ENCODE data around the gene RASIP1.
"Not testable (repeated sequence)": the region's sequence is repeated elsewhere in the genome, so short reads cannot be mapped to it uniquely, and the experiment has no call there.

The RASIP1 gene, protein sequence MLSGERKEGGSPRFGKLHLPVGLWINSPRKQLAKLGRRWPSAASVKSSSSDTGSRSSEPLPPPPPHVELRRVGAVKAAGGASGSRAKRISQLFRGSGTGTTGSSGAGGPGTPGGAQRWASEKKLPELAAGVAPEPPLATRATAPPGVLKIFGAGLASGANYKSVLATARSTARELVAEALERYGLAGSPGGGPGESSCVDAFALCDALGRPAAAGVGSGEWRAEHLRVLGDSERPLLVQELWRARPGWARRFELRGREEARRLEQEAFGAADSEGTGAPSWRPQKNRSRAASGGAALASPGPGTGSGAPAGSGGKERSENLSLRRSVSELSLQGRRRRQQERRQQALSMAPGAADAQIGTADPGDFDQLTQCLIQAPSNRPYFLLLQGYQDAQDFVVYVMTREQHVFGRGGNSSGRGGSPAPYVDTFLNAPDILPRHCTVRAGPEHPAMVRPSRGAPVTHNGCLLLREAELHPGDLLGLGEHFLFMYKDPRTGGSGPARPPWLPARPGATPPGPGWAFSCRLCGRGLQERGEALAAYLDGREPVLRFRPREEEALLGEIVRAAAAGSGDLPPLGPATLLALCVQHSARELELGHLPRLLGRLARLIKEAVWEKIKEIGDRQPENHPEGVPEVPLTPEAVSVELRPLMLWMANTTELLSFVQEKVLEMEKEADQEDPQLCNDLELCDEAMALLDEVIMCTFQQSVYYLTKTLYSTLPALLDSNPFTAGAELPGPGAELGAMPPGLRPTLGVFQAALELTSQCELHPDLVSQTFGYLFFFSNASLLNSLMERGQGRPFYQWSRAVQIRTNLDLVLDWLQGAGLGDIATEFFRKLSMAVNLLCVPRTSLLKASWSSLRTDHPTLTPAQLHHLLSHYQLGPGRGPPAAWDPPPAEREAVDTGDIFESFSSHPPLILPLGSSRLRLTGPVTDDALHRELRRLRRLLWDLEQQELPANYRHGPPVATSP

DNA sequence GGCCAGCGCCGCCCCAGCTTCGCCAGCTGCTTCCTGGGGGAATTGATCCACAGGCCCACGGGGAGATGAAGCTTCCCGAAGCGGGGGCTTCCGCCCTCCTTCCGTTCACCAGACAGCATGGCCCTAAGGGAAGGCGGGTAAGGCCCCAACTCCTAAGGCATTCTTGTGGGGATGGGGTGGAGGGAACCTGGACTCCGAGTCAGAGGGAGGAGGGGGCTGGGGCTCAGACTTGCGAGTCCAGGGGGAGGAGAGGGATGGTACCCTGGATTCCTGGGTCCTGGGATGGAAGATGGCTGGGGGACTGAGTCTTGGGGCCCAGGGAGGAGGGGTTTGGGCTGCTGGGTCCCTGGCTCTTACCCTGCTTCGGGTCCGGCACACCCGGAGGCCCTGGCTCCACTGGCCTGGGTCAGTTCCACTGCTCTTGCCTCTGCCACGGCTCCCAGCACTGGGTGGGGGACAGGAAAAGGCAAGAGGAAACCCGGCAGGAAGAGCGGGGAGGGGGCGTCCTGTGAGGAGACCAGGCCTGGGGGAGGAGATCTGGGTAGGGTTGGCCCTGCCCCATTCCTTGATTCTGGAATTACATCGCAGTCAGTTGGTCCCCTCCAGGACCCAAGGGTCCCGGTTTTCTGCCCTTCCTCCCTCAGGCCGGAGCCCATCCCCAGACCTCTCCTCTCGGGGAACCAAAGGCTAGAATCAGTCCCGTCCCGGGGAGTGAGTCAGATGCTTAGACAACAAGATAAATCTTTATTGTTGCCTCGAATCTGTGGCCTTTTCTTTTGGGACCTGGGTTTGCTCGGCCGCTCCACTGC is at the start of gene RASIP1:
TSS of gene RASIP1 (minus strand) at position 447 of the 809 bp plus-strand sequence. CDS start at position 119, 328 bp downstream.
- DNase-seq (ENCODE audit: low spot score), result no peak

DNA sequence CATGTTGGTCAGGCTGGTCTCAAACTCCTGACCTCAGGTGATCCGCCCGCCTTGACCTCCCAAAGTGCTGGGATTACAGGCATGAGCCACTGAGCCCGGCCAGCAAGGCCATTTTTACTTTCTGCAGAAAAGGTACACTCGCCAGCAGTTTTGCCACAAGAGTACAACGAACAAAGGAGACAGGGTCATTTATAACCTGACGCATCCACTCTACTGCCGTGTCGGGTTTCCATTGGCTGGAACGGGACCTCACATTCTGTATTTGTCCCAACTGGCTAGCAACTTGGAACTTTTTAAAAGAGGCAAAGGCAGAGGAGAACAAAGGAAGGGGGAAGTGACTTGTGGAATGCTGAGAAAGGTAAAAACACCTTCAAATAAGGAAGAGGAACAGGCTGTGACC is 46.9 kb upstream of the RASIP1 start:
- DNase-seq (ENCODE audit: low spot score), result not testable (repeated sequence)

DNA sequence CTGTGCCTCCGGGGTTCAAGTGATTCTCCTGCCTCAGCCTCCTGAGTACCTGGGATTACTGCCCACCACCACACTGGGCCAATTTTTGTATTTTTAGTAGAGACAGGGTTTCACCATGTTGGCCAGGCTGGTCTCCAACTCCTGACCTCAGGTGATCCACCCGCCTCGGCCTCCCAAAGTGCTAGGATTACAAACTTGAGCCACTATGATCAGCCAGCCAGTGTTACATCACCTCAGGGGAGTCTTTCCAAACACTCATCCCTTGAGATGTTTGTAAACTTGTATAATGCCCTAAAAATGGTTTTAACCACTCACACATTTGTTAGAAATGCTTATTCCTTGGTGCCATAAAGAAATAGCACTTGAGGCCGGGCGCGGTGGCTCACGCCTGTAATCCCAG is 46.0 kb upstream of the RASIP1 start:
- DNase-seq (ENCODE audit: low spot score), result not testable (repeated sequence)

- DNase-seq (ENCODE audit: low spot score), result peak; percentile 31
Measured at GRCh38 chr19:48784527-48784926, 44.1 kb upstream of the RASIP1 start.

- peak; percentile 57 for DNase-seq (ENCODE audit: low spot score)
Measured at GRCh38 chr19:48780631-48781391, 40.4 kb upstream of the RASIP1 start.

DNA sequence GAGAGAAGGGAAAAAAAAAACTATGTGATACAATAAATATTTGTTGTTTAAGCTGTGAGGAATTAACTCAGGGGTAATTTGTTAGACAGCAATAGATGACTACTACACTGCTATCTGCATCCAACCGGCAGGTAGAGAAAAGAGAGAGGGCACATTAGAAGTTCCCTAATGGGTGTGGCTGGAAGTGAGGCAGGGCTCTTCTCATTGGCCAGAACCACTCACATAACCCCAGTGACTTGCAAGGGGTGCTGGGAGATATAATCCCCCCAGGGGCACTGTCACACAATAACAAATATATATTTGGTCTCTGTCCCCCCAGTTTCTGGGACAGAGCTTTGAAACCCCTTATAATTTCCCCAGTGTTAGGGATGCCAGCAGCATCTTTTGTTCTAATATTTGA is 39.2 kb upstream of the RASIP1 start:
- DNase-seq (ENCODE audit: low spot score), result peak; percentile 13

GRCh38 chr19:48777720-48778119 is 37.3 kb upstream of the RASIP1 start:
- no peak for DNase-seq (ENCODE audit: low spot score)

GRCh38 chr19:48777139-48777538 is 36.7 kb upstream of the RASIP1 start:
- DNase-seq (ENCODE audit: low spot score), result no peak

DNA sequence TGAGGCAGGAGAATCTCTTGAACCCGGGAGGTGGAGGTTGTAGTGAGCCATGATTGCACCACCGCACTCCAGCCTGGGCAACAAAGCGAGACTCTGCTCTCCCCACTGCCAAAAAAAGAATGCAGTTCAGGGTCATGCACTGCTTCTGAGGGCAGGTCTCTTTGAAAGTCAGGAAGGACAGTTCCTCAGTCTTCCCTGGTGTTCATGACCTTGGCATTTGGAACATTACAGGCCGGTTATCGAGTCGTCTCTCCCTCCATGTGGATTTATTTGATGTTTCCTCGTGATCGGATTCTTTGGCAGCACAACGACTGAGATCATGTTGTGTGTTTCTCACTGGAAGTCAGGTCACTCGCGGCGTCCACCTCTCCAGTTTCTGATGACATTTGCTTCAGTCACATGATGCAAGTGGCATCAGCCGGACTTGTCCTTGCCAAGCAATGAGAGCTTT is 32.1 kb upstream of the RASIP1 start:
- no peak for DNase-seq (ENCODE audit: low spot score)

- DNase-seq (ENCODE audit: low spot score), result no peak
Measured at GRCh38 chr19:48770734-48771472, 30.5 kb upstream of the RASIP1 start.

DNA sequence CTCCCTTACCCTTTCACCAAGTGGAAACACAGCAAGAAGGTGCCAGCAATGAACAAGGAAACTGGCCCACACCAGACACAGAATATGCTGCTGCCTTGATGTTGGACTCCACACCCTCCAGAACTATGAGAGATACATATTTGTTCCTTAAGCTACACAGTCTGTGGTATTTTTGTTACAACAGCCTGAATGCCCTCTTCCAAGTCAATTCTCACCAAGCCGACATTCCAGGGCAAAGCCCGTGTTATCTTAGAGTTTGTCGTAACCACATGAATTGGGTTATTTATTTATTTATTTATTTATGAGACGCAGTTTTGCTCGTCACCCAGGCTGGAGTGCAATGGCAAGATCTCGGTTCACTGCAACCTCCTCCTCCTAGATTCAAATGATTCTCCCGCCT is 29.9 kb upstream of the RASIP1 start:
- DNase-seq (ENCODE audit: low spot score), result no peak

DNA sequence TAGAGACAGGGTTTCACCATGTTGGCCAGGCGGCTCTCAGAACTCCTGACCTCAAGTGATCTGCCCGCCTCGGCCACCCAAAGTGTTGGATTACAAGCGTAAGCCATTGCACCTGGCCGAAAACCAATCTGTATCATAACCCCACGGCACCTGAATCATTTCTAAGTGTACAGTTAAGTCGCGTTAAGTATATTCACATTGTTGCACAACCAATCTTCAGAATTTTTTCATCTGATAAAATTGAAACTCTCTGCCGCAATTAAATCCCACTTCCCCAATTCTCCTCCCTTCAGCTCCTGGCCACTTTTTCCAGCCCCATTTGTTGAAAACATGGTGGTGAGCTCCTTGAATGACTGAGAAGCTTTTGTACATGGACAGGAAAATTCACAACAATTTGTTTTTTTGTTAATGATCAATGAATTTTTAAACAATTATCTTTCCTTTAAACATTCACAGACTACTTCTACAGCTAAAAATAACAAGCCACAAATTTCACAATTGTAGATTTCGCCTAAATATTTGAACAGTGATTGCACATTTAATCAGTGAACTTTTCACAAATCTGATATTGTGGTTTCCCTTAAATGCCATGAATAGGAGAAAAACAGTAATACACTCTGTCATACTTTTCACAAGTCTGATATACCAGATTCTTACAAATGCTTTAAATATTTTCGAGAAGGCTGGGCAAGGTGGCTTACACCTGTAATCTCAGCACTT is 28.7 kb upstream of the RASIP1 start:
- no peak for DNase-seq (ENCODE audit: low spot score)

DNA sequence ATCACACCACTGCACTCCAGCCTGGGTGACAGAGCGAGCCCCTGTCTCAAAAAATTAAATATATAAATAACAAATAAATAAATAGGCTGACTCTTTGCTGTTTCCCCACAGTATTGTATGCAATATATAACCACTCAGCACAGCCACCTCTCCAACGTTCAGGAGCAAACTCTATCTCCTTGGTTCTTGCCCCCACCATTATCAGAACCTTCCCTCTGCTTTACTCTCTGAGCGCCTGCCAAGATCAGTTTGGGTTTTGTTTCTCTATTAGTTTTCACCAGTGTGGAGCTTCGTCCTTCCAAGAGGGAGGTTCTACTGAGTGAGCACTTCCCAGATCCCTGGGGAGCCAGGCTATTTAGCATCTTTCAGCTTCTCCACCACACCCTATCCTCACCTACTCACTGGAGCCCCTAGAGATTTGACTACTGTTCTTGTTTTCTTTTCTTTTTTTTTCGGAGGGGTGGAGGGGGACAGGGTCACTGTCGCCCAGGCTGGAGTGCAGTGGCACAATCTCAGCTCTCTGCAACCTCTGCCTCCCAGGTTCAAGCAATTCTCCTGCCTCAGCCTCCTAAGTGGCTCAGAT is 27.9 kb upstream of the RASIP1 start:
- DNase-seq (ENCODE audit: low spot score), result peak; percentile 55

GRCh38 chr19:48765816-48766215 is 25.4 kb upstream of the RASIP1 start:
- peak; percentile 71 for DNase-seq (ENCODE audit: low spot score)

DNA sequence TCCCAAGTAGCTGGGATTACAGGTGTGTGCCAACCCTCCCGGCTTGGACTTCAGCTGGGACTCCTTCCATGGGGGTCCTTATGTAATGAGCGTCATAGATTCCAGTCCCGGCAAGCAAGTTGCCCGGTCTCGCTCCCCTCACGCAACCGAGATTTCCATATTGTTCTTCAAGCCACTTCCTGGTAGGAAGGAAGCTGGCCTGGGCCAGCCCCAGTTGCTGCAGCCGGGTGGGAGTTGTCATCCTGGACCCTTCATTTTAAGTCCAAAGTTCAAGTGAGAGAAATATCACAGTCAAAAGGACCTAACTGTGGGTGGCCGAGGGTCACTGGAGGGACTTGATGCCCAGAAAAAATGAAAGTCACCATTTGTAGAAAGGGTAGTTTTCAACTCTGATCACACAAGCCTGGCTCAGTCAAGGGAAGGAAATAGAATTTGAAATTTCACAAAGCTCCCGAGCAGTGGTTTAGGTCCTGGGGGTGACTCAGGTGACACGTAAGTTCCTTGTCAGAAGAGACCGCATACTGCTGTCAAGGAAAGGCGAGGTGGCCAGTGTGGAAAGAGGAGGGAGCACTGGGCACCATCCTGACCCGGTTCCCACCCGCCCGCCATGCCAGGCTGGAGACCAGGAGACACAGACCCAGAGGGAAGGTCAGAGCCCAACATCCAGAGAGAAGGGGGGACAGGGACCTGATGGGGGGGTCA is 20.2 kb upstream of the RASIP1 start:
- DNase-seq (ENCODE audit: low spot score), result no peak

DNA sequence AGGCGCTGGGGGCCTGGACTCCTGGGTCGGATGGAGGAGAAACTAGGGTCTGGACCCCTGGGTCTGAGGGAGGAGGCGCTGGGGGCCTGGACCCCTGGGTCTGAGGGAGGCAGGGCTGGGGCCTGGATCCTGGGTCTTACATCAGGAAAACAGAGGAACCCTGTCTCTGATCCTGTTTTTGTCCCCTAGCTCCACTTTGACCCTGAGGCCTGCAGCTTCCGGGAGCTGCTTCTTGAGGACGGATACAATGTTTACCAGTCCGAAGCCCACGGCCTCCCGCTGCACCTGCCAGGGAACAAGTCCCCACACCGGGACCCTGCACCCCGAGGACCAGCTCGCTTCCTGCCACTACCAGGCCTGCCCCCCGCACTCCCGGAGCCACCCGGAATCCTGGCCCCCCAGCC is 17.3 kb upstream of the RASIP1 start:
- no peak for DNase-seq (ENCODE audit: low spot score)

DNA sequence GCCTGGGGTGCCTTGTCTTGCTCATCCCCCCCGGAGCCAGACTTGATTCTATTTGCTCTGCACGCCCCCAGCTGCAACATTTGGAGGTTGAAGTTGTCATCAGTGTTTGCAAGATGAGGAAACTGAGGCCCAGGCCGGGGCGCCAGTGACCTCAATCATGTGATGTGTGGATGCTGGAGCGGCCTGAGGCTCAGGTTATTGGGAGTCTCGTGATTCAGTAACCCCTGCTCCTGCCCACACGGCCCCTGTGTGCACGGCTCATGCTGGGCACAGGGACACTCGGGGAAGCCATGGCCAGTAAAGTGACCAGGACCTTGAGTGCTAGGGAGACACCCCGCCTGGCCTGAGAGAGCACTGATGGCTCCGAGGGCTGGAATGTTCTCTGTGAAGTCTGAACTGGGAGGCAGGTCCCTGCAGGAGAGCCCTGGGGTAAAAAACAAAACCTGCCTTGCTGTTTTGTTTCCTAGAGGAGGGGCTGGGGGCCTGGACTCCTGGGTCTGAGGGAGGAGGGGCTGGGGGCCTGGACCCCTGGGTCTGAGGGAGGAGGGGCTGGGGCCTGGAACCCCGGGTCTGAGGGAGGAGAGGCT is 16.8 kb upstream of the RASIP1 start:
- DNase-seq (ENCODE audit: low spot score), result no peak

- DNase-seq (ENCODE audit: low spot score), result no peak
Measured at GRCh38 chr19:48756686-48757085, 16.3 kb upstream of the RASIP1 start.
